Mucosa of rectum (tissue), 2 donors: Measurements from ENCODE around the gene HLA-DQB2.

Experiments used
- H3K27ac ChIP-seq, 2 donors: one replicate each; pipeline ENCODE4 v1.7.0; 2013; ENCODE audit warnings: inconsistent platforms in 2 of 2, low read depth in 2 of 2, low read length in 2 of 2
- H3K27me3 ChIP-seq, 2 donors: one replicate each; pipeline ENCODE4 v1.7.0; 2013; ENCODE audit warnings: low read length in 2 of 2; ENCODE audit not compliant: control insufficient read depth in 2 of 2, insufficient read depth in 2 of 2
- H3K36me3 ChIP-seq, 2 donors: one replicate each; pipeline ENCODE4 v1.7.0; 2013; ENCODE audit warnings: low read length in 2 of 2; ENCODE audit not compliant: control insufficient read depth in 2 of 2, insufficient read depth in 2 of 2
- H3K4me1 ChIP-seq, 2 donors: one replicate each; pipeline ENCODE4 v1.7.0; 2013; ENCODE audit warnings: low read length in 2 of 2, mild to moderate bottlenecking in 1 of 2; ENCODE audit not compliant: control insufficient read depth in 2 of 2, insufficient read depth in 2 of 2
- H3K4me3 ChIP-seq, 2 donors: one replicate each; pipeline ENCODE4 v1.7.0; 2013; ENCODE audit warnings: low read length in 2 of 2
- H3K9ac ChIP-seq, 2 donors: one replicate each; pipeline ENCODE4 v1.7.0; 2013; ENCODE audit warnings: low read length in 2 of 2, low read depth in 1 of 2, mild to moderate bottlenecking in 1 of 2
- H3K9me3 ChIP-seq, 2 donors: one replicate each; pipeline ENCODE4 v1.7.0; 2013; ENCODE audit warnings: low read length in 2 of 2; ENCODE audit not compliant: control insufficient read depth in 2 of 2
- donor health status: healthy.
- donor health status: Normal muscosa, but diverticular disease.

HLA-DQB2 gene

DNA sequence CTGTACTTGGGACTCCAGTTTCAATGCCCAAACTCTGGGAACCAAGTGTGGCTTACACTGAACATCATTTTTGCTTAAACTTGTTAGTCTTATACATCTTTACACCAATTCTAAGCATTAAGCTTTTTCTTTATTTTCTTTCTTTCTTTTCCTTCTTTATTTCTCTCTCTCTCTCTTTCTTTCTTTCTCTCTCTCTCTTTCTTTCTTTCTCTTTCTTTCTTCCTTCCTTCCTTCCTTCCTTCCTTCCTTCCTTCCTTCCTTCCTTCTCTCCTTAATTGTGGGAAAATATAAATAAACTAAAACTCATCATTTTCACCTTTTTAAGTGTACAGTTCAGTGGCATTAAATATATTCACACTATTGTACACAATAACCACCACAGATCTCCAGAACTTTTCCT is 53.7 kb downstream of the HLA-DQB2 start:
- Histone ChIP-seq H3K4me1 (no peaks in the 10 kb centered on the region), H3K27me3 (no peaks in the 10 kb centered on the region), H3K9me3 (no peaks in the 10 kb centered on the region), H3K36me3 (no peaks in the 10 kb centered on the region), H3K27ac (no peak overlapping the region), H3K4me3 (no peak overlapping the region), H3K9ac (no peak overlapping the region)
